Caco-2 (cell line): ENCODE results near the gene GAB2. TPM values are rescaled to one million over a fixed set of nuclear protein-coding genes. Genes with fewer than 3 reads are reported as not detected.

ENCODE experiments used
- BruUV-seq: library from RNA; stranded (reverse); fragments of 400-500 nt; replicated peaks from 2 replicates; lab custom pipeline; 2021; lab: Mats Ljungman, UMichigan
- CTCF ChIA-PET: fragments of 300-600 bp; sonication (Branson Sonifier 250); formaldehyde crosslinking; loops from one replicate; lab custom pipeline; 2022; ENCODE audit warnings: antibody characterized with exemption; lab: Charles Lee
- POLR2A ChIA-PET: fragments of 300-600 bp; sonication (Branson Sonifier 250); formaldehyde crosslinking; loops from one replicate; lab custom pipeline; 2022; ENCODE audit warnings: antibody characterized with exemption; lab: Charles Lee
- DNase-seq, 2 experiments: peaks; one replicate each; pipeline versions ENCODE4 v3.0.0 to v3.0.0-alpha.2; 2020 to 2022
- H3K27me3 ChIP-seq: replicated peaks from 2 replicates; pipeline ENCODE4 v1.6.0; 2011; ENCODE audit warnings: low read length; ENCODE audit not compliant: control insufficient read depth, insufficient read depth
- H3K36me3 ChIP-seq: 2 replicates; pipeline ENCODE4 v1.5.1; 2011; ENCODE audit warnings: low read length; ENCODE audit not compliant: control insufficient read depth, insufficient read depth
- H3K4me1 ChIP-seq: fragments of 250-450 bp; sonication (Bioruptor Pico); 2 replicates; pipeline ENCODE4 v1.5.1; 2020; ENCODE audit warnings: mild to moderate bottlenecking
- H3K4me3 ChIP-seq: 2 replicates; pipeline ENCODE4 v1.5.1; 2011; ENCODE audit warnings: low read depth, mild to moderate bottlenecking, control low read depth, low read length
- H3K9me3 ChIP-seq: fragments of 250-450 bp; sonication (Bioruptor Pico); 2 replicates; pipeline ENCODE4 v1.5.1; 2020; ENCODE audit warnings: mild to moderate bottlenecking, moderate library complexity
- H3K27ac Mint-ChIP-seq: one replicate; pipeline ENCODE4 v1.8.0; 2022; ENCODE audit warnings: mixed read lengths; ENCODE audit not compliant: unreplicated experiment
- H3K27me3 Mint-ChIP-seq: one replicate; pipeline ENCODE4 v1.8.0; 2022; ENCODE audit warnings: mixed read lengths; ENCODE audit not compliant: insufficient read depth, unreplicated experiment
- H3K36me3 Mint-ChIP-seq: one replicate; pipeline ENCODE4 v1.8.0; 2022; ENCODE audit warnings: mild to moderate bottlenecking, mixed read lengths; ENCODE audit not compliant: insufficient read depth, unreplicated experiment
- H3K4me1 Mint-ChIP-seq: one replicate; pipeline ENCODE4 v1.8.0; 2022; ENCODE audit warnings: low read depth, mixed read lengths; ENCODE audit not compliant: unreplicated experiment
- H3K4me3 Mint-ChIP-seq: one replicate; pipeline ENCODE4 v1.8.0; 2022; ENCODE audit warnings: mild to moderate bottlenecking, moderate library complexity, mixed read lengths; ENCODE audit not compliant: unreplicated experiment
- H3K9me3 Mint-ChIP-seq: one replicate; pipeline ENCODE4 v1.8.0; 2022; ENCODE audit warnings: mixed read lengths; ENCODE audit not compliant: unreplicated experiment
- intact Hi-C: fragments of 100-400 bp; cut with micrococcal nuclease; formaldehyde crosslinking; loops from one replicate; pipeline ENCODE4 v1.10.0; 2022; ENCODE audit not compliant: unreplicated experiment
- total RNA-seq: library from RNA; stranded (reverse); gene quantifications from 2 replicates; pipeline ENCODE4 v1.2.3, GENCODE V29; 2022
- TF ChIP-seq, protein P1 (sequence below), 2 experiments: fragments of 200-600 bp in 1 of 2; IDR thresholded peaks; 1 replicate in 1 of 2; 2 replicates in 1 of 2; pipeline versions ENCODE4 v1.5.1 to v1.8.0; 2011 to 2022; ENCODE audit warnings: antibody characterized with exemption in 1 of 2, control low read depth in 1 of 2, inconsistent platforms in 1 of 2, low read depth in 1 of 2, low read length in 1 of 2, mild to moderate bottlenecking in 1 of 2, moderate library complexity in 1 of 2; ENCODE audit not compliant: insufficient read depth in 1 of 2, severe bottlenecking in 1 of 2, unreplicated experiment in 1 of 2

Gene GAB2
- total RNA-seq, 1 experiment from 2014 or later, result 67.3 TPM

GRCh38 chr11:78255919-78256318 lies 161.7 kb downstream of the GAB2 start:
- Histone ChIP-seq H3K4me1 (peaks cover 10% of the 10 kb centered on the region; the same call in 1 of the 2 replicates), H3K27me3 (no peaks in the 10 kb centered on the region), H3K4me3 (no peak overlapping the region), H3K36me3 (no peaks in the 10 kb centered on the region), H3K9me3 (no peaks in the 10 kb centered on the region)
- H3K4me3 Mint-ChIP-seq, result no peak overlapping the region
- no peaks in the 10 kb centered on the region for H3K27me3 Mint-ChIP-seq
- peaks cover 16% of the 10 kb centered on the region for H3K4me1 Mint-ChIP-seq
- ChIA-PET POLR2A (no interaction called here), CTCF (no interaction called here)
- intact Hi-C loops, result no loop called here
- no peaks in the 10 kb centered on the region for H3K9me3 Mint-ChIP-seq
- peaks cover 23% of the 10 kb centered on the region for H3K36me3 Mint-ChIP-seq
- DNase-seq, result no peak
- TF ChIP-seq, protein P1, sequence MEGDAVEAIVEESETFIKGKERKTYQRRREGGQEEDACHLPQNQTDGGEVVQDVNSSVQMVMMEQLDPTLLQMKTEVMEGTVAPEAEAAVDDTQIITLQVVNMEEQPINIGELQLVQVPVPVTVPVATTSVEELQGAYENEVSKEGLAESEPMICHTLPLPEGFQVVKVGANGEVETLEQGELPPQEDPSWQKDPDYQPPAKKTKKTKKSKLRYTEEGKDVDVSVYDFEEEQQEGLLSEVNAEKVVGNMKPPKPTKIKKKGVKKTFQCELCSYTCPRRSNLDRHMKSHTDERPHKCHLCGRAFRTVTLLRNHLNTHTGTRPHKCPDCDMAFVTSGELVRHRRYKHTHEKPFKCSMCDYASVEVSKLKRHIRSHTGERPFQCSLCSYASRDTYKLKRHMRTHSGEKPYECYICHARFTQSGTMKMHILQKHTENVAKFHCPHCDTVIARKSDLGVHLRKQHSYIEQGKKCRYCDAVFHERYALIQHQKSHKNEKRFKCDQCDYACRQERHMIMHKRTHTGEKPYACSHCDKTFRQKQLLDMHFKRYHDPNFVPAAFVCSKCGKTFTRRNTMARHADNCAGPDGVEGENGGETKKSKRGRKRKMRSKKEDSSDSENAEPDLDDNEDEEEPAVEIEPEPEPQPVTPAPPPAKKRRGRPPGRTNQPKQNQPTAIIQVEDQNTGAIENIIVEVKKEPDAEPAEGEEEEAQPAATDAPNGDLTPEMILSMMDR (IDR thresholded peaks at IDR 0.05; ENCODE audit: insufficient read depth in 1 of 2, low read depth in 1 of 2, low read length in 1 of 2, severe bottlenecking in 1 of 2, unreplicated experiment in 1 of 2), result no peak
- BruUV-seq, result no TSS peak
- no peak overlapping the region for H3K27ac Mint-ChIP-seq

DNA sequence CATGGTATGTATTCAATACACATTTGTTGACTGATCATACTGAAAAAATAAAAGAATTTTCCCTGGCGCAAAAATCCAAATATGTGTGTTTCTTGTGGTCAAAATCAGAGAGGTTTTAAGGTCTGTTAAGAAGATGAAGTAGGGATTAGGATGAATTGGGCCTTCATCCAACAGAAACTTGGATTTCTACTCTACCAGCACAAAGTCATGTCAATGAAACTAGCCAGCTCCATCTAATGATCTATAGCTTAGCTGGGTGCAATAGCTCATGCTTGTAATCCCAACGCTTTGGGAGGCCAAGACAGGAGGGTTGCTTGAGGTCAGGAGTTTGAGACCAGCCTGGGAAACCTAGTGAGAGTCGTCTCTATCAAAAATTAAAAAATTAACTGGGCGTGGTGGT lies 163.4 kb downstream of the GAB2 start:
- Histone ChIP-seq H3K27me3 (no peaks in the 10 kb centered on the region), H3K4me3 (no peak overlapping the region), H3K9me3 (no peaks in the 10 kb centered on the region), H3K36me3 (no peaks in the 10 kb centered on the region), H3K4me1 (peaks cover 10% of the 10 kb centered on the region; the same call in 1 of the 2 replicates)
- peaks cover 7% of the 10 kb centered on the region for H3K4me1 Mint-ChIP-seq
- H3K36me3 Mint-ChIP-seq, result peaks cover 27% of the 10 kb centered on the region
- intact Hi-C loops, result no loop called here
- CTCF ChIA-PET, result no interaction called here
- TF ChIP-seq, protein P1 (IDR thresholded peaks at IDR 0.05; ENCODE audit: insufficient read depth in 1 of 2, low read depth in 1 of 2, low read length in 1 of 2, severe bottlenecking in 1 of 2, unreplicated experiment in 1 of 2), result no peak
- H3K9me3 Mint-ChIP-seq, result no peaks in the 10 kb centered on the region
- H3K27me3 Mint-ChIP-seq, result no peaks in the 10 kb centered on the region
- no peak overlapping the region for H3K4me3 Mint-ChIP-seq
- H3K27ac Mint-ChIP-seq, result no peak overlapping the region
- DNase-seq, result no peak
- no TSS peak for BruUV-seq
- POLR2A ChIA-PET, result no interaction called here

GRCh38 chr11:78253797-78254196 lies 163.8 kb downstream of the GAB2 start:
- H3K36me3 Mint-ChIP-seq, result peaks cover 27% of the 10 kb centered on the region
- no peak for DNase-seq
- Histone ChIP-seq H3K9me3 (no peaks in the 10 kb centered on the region), H3K27me3 (no peaks in the 10 kb centered on the region), H3K4me1 (peaks cover 10% of the 10 kb centered on the region; the same call in 1 of the 2 replicates), H3K36me3 (no peaks in the 10 kb centered on the region), H3K4me3 (no peak overlapping the region)
- peaks cover 7% of the 10 kb centered on the region for H3K4me1 Mint-ChIP-seq
- H3K27ac Mint-ChIP-seq, result no peak overlapping the region
- no TSS peak for BruUV-seq
- TF ChIP-seq, protein P1 (IDR thresholded peaks at IDR 0.05; ENCODE audit: insufficient read depth in 1 of 2, low read depth in 1 of 2, low read length in 1 of 2, severe bottlenecking in 1 of 2, unreplicated experiment in 1 of 2), result no peak
- POLR2A ChIA-PET, result no interaction called here
- H3K27me3 Mint-ChIP-seq, result no peaks in the 10 kb centered on the region
- H3K9me3 Mint-ChIP-seq, result no peaks in the 10 kb centered on the region
- intact Hi-C loops, result no loop called here
- CTCF ChIA-PET, result no interaction called here
- H3K4me3 Mint-ChIP-seq, result no peak overlapping the region
